HEK293 (cell line): ENCODE data around the gene SIGLEC8.

Experiments
- CTCF ChIA-PET: fragments of 350-600 bp; formaldehyde crosslinking; extraction: SDS; loops from one replicate; lab custom pipeline; 2021; ENCODE audit warnings: antibody characterized with exemption; lab: Yijun Ruan, JAX
- POLR2A ChIA-PET: fragments of 300-600 bp; formaldehyde crosslinking; extraction: SDS; loops from one replicate; lab custom pipeline; 2020; ENCODE audit warnings: antibody characterized with exemption, inconsistent platforms; lab: Yijun Ruan, JAX
- H3K27ac ChIP-seq: fragments of 200-500 bp; sonication (Bioruptor generic); 2 replicates; pipeline ENCODE4 v1.5.1; 2014; ENCODE audit warnings: low read depth, low read length, control low read depth, inconsistent platforms; ENCODE audit errors: extremely low read depth
- H3K36me3 ChIP-seq, 2 experiments: fragments of 200-500 bp in 1 of 2; sonication (Bioruptor generic) in 1 of 2; 1 replicate in 1 of 2; 2 replicates in 1 of 2; pipeline ENCODE4 v1.5.1; 2014 to 2017; ENCODE audit warnings: inconsistent platforms in 2 of 2, low read length in 2 of 2; ENCODE audit not compliant: control insufficient read depth in 2 of 2, insufficient read depth in 1 of 2
- H3K4me1 ChIP-seq: fragments of 200-500 bp; sonication (Bioruptor generic); 2 replicates; pipeline ENCODE4 v1.5.1; 2014; ENCODE audit warnings: mild to moderate bottlenecking, low read length, inconsistent platforms; ENCODE audit not compliant: control insufficient read depth, insufficient read depth
- H3K4me3 ChIP-seq: 2 replicates; pipeline ENCODE4 v1.5.1; 2011; ENCODE audit warnings: low read depth, mild to moderate bottlenecking, control low read depth, low read length, moderate library complexity
- H3K9me3 ChIP-seq: fragments of 200-500 bp; sonication (Bioruptor generic); 2 replicates; pipeline ENCODE4 v1.5.1; 2014; ENCODE audit warnings: low read depth, low read length, inconsistent platforms; ENCODE audit not compliant: control insufficient read depth, insufficient read depth
- GLIS2 ChIP-seq: fragments of 450-650 bp; formaldehyde crosslinking; IDR thresholded peaks from 2 replicates; pipeline ENCODE4 v1.5.1; 2016; ENCODE audit warnings: missing biosample characterization, missing genetic modification characterization
- PATZ1 ChIP-seq: fragments of 450-650 bp; formaldehyde crosslinking; IDR thresholded peaks from 2 replicates; pipeline ENCODE4 v1.5.1; 2016; ENCODE audit warnings: missing biosample characterization, missing genetic modification characterization
- SALL2 ChIP-seq: fragments of 450-650 bp; formaldehyde crosslinking; IDR thresholded peaks from 2 replicates; pipeline ENCODE4 v1.5.0; 2017; ENCODE audit warnings: missing biosample characterization, mild to moderate bottlenecking, missing genetic modification characterization, borderline replicate concordance
- SCRT1 ChIP-seq: fragments of 450-650 bp; formaldehyde crosslinking; IDR thresholded peaks from 2 replicates; pipeline ENCODE4 v1.5.1; 2016; ENCODE audit warnings: missing biosample characterization, missing genetic modification characterization, borderline replicate concordance
- ZBTB1 ChIP-seq: fragments of 450-650 bp; formaldehyde crosslinking; IDR thresholded peaks from 2 replicates; pipeline ENCODE4 v1.5.1; 2016; ENCODE audit warnings: missing biosample characterization, missing genetic modification characterization
- ZBTB49 ChIP-seq: fragments of 450-650 bp; formaldehyde crosslinking; IDR thresholded peaks from 2 replicates; pipeline ENCODE4 v1.5.1; 2016; ENCODE audit warnings: missing biosample characterization, missing genetic modification characterization, low read depth
- ZBTB7A ChIP-seq: fragments of 450-650 bp; formaldehyde crosslinking; IDR thresholded peaks from 2 replicates; pipeline ENCODE4 v1.5.1; 2016; ENCODE audit warnings: low read depth, missing biosample characterization, missing genetic modification characterization
- ZFHX2 ChIP-seq: fragments of 450-650 bp; formaldehyde crosslinking; conservative IDR thresholded peaks from 2 replicates; pipeline ENCODE4 v1.5.1; 2016; ENCODE audit warnings: missing biosample characterization, missing genetic modification characterization
- ZNF157 ChIP-seq: fragments of 450-650 bp; formaldehyde crosslinking; IDR thresholded peaks from 2 replicates; pipeline ENCODE4 v1.5.1; 2016; ENCODE audit warnings: missing biosample characterization, missing genetic modification characterization
- ZNF169 ChIP-seq: fragments of 450-650 bp; formaldehyde crosslinking; IDR thresholded peaks from 2 replicates; pipeline ENCODE4 v1.5.1; 2016; ENCODE audit warnings: missing biosample characterization, missing genetic modification characterization
- ZNF202 ChIP-seq: fragments of 450-650 bp; formaldehyde crosslinking; IDR thresholded peaks from 2 replicates; pipeline ENCODE4 v1.5.1; 2016; ENCODE audit warnings: missing biosample characterization, missing genetic modification characterization, borderline replicate concordance
- ZNF510 ChIP-seq: fragments of 450-650 bp; formaldehyde crosslinking; IDR thresholded peaks from 2 replicates; pipeline ENCODE4 v1.5.1; 2018; ENCODE audit warnings: mild to moderate bottlenecking, missing genetic modification characterization, missing biosample characterization; ENCODE audit not compliant: insufficient replicate concordance
- ZNF513 ChIP-seq: fragments of 450-650 bp; IDR thresholded peaks from 2 replicates; pipeline ENCODE4 v1.5.1; 2018; ENCODE audit warnings: missing biosample characterization, missing genetic modification characterization
- ZNF514 ChIP-seq: fragments of 450-650 bp; formaldehyde crosslinking; IDR thresholded peaks from 2 replicates; pipeline ENCODE4 v1.5.1; 2016; ENCODE audit warnings: missing biosample characterization, missing genetic modification characterization
- ZNF629 ChIP-seq: fragments of 450-650 bp; formaldehyde crosslinking; IDR thresholded peaks from 2 replicates; pipeline ENCODE4 v1.5.1; 2017; ENCODE audit warnings: missing biosample characterization, missing genetic modification characterization
- TF ChIP-seq, protein P1 (sequence below): fragments of 450-650 bp; formaldehyde crosslinking; IDR thresholded peaks from 2 replicates; pipeline ENCODE4 v1.5.1; 2016; ENCODE audit warnings: missing biosample characterization, missing genetic modification characterization
- TF ChIP-seq, protein P2 (sequence below): fragments of 450-650 bp; formaldehyde crosslinking; IDR thresholded peaks from 2 replicates; pipeline ENCODE4 v1.5.1; 2016; ENCODE audit warnings: missing biosample characterization, missing genetic modification characterization
- TF ChIP-seq, protein P3 (sequence below): fragments of 450-650 bp; formaldehyde crosslinking; IDR thresholded peaks from 2 replicates; pipeline ENCODE4 v1.5.1; 2017; ENCODE audit warnings: missing biosample characterization, missing genetic modification characterization
- TF ChIP-seq, protein P4 (sequence below): fragments of 450-650 bp; formaldehyde crosslinking; IDR thresholded peaks from 2 replicates; pipeline ENCODE4 v1.5.1; 2017; ENCODE audit warnings: missing biosample characterization, missing genetic modification characterization

The SIGLEC8 gene

GRCh38 chr19:51458051-51458645 is at the start of gene SIGLEC8:
Gene SIGLEC8 (minus strand): TSS chr19:51458454. CDS start chr19:51458387, 67 bp downstream.
- ChIA-PET POLR2A (no interaction called here), CTCF (interaction anchor here (0.9 kb wide), 1 partner anchor 15 kb away, joined by 4 read pairs; no protein-coding TSS in a partner anchor)
- TF ChIP-seq ZBTB1 (no peak), ZNF514 (tag by site-specific recombination) (no peak), ZNF202 (tag by site-specific recombination) (no peak)
- H3K36me3 ChIP-seq, result no peaks in the 10 kb centered on the region
- no peak within 1 kb of the TSS for H3K27ac ChIP-seq
- no peaks in the 10 kb centered on the region for H3K4me1 ChIP-seq
- no peak within 1 kb of the TSS for H3K4me3 ChIP-seq
- no peaks in the 10 kb centered on the region for H3K9me3 ChIP-seq

DNA sequence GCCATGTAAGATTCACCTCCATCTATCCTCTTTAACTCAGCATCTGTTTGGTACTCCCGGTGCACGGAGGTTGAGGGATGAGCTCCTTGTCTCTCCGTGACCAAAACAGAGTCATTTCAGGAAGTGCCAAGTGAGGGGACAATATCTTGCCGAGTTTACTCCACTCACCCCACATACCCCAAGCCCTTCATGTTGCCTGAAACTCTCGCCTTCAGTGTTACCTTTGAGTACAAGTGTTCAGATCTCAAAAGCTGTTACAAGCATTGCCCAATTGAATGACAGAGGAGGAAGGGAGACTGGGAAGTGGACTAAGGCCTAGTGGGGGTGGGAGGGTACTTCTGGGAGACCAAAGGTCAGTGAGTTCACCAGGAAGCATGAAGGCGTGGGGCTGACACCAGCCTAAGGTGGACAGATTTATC is 49.4 kb upstream of the SIGLEC8 start:
- H3K4me3 ChIP-seq, result no peak overlapping the region
- POLR2A ChIA-PET, result interaction anchor here (0.6 kb wide), 2 partner anchors 42 to 75 kb away, joined by 3 to 4 read pairs; no protein-coding TSS in a partner anchor
- no peaks in the 10 kb centered on the region for H3K4me1 ChIP-seq
- CTCF ChIA-PET, result interaction anchor here (0.8 to 5.7 kb wide), 3 partner anchors 8 to 169 kb away, joined by 3 to 48 read pairs (median 3); no protein-coding TSS in a partner anchor
- no peak overlapping the region for H3K27ac ChIP-seq
- no peaks in the 10 kb centered on the region for H3K36me3 ChIP-seq
- H3K9me3 ChIP-seq, result no peaks in the 10 kb centered on the region
- no peak for TF ChIP-seq ZNF629
- no peak for TF ChIP-seq ZBTB7A (tag by site-specific recombination)
- TF ChIP-seq, protein P1, sequence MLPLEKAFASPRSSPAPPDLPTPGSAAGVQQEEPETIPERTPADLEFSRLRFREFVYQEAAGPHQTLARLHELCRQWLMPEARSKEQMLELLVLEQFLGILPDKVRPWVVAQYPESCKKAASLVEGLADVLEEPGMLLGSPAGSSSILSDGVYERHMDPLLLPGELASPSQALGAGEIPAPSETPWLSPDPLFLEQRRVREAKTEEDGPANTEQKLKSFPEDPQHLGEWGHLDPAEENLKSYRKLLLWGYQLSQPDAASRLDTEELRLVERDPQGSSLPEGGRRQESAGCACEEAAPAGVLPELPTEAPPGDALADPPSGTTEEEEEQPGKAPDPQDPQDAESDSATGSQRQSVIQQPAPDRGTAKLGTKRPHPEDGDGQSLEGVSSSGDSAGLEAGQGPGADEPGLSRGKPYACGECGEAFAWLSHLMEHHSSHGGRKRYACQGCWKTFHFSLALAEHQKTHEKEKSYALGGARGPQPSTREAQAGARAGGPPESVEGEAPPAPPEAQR (tag by site-specific recombination), result no peak
- TF ChIP-seq ZNF510 (tag by site-specific recombination), result no peak
- TF ChIP-seq ZNF514 (tag by site-specific recombination), result no peak
- TF ChIP-seq, protein P2, sequence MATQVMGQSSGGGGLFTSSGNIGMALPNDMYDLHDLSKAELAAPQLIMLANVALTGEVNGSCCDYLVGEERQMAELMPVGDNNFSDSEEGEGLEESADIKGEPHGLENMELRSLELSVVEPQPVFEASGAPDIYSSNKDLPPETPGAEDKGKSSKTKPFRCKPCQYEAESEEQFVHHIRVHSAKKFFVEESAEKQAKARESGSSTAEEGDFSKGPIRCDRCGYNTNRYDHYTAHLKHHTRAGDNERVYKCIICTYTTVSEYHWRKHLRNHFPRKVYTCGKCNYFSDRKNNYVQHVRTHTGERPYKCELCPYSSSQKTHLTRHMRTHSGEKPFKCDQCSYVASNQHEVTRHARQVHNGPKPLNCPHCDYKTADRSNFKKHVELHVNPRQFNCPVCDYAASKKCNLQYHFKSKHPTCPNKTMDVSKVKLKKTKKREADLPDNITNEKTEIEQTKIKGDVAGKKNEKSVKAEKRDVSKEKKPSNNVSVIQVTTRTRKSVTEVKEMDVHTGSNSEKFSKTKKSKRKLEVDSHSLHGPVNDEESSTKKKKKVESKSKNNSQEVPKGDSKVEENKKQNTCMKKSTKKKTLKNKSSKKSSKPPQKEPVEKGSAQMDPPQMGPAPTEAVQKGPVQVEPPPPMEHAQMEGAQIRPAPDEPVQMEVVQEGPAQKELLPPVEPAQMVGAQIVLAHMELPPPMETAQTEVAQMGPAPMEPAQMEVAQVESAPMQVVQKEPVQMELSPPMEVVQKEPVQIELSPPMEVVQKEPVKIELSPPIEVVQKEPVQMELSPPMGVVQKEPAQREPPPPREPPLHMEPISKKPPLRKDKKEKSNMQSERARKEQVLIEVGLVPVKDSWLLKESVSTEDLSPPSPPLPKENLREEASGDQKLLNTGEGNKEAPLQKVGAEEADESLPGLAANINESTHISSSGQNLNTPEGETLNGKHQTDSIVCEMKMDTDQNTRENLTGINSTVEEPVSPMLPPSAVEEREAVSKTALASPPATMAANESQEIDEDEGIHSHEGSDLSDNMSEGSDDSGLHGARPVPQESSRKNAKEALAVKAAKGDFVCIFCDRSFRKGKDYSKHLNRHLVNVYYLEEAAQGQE (tag by site-specific recombination), result no peak
- TF ChIP-seq ZBTB49 (tag by site-specific recombination), result no peak
- no peak for TF ChIP-seq ZNF513 (tag by site-specific recombination)
- TF ChIP-seq, protein P3, sequence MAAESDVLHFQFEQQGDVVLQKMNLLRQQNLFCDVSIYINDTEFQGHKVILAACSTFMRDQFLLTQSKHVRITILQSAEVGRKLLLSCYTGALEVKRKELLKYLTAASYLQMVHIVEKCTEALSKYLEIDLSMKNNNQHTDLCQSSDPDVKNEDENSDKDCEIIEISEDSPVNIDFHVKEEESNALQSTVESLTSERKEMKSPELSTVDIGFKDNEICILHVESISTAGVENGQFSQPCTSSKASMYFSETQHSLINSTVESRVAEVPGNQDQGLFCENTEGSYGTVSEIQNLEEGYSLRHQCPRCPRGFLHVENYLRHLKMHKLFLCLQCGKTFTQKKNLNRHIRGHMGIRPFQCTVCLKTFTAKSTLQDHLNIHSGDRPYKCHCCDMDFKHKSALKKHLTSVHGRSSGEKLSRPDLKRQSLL (tag by site-specific recombination), result no peak
- TF ChIP-seq, protein P4, sequence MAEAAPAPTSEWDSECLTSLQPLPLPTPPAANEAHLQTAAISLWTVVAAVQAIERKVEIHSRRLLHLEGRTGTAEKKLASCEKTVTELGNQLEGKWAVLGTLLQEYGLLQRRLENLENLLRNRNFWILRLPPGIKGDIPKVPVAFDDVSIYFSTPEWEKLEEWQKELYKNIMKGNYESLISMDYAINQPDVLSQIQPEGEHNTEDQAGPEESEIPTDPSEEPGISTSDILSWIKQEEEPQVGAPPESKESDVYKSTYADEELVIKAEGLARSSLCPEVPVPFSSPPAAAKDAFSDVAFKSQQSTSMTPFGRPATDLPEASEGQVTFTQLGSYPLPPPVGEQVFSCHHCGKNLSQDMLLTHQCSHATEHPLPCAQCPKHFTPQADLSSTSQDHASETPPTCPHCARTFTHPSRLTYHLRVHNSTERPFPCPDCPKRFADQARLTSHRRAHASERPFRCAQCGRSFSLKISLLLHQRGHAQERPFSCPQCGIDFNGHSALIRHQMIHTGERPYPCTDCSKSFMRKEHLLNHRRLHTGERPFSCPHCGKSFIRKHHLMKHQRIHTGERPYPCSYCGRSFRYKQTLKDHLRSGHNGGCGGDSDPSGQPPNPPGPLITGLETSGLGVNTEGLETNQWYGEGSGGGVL (tag by site-specific recombination), result no peak
- TF ChIP-seq SCRT1, result no peak
- TF ChIP-seq SALL2 (tag by site-specific recombination), result no peak
- TF ChIP-seq PATZ1, result no peak
- TF ChIP-seq ZFHX2 (tag by site-specific recombination), result no peak
- no peak for TF ChIP-seq ZNF157 (tag by site-specific recombination)
- no peak for TF ChIP-seq ZNF169
- no peak for TF ChIP-seq GLIS2 (tag by site-specific recombination)
